Stomach (tissue), 4 donors: ENCODE results near the gene POLA1.

Source experiments
- POLR2A ChIP-seq, 4 donors: fragments of 450-650 bp; IDR thresholded peaks; one replicate each; pipeline ENCODE4 v1.6.1; 2016; ENCODE audit warnings: antibody characterized with exemption in 4 of 4, control low read depth in 2 of 4, mild to moderate bottlenecking in 1 of 4, moderate library complexity in 1 of 4
- POLR2AphosphoS5 ChIP-seq, 3 donors: sonication (generic); formaldehyde crosslinking; IDR thresholded peaks; one replicate each; pipeline ENCODE4 v1.6.1; 2016; ENCODE audit warnings: antibody characterized with exemption in 3 of 3
- TF ChIP-seq, protein P1 (sequence below), 7 experiments: fragments of 450-650 bp in 4 of 7; fragments of 200-600 bp in 3 of 7; sonication (generic) in 3 of 7; IDR thresholded peaks; one replicate each; pipeline ENCODE4 v1.5.1; 2016 to 2019; ENCODE audit warnings: antibody characterized with exemption in 7 of 7, control low read depth in 2 of 7, mild to moderate bottlenecking in 1 of 7

DNA sequence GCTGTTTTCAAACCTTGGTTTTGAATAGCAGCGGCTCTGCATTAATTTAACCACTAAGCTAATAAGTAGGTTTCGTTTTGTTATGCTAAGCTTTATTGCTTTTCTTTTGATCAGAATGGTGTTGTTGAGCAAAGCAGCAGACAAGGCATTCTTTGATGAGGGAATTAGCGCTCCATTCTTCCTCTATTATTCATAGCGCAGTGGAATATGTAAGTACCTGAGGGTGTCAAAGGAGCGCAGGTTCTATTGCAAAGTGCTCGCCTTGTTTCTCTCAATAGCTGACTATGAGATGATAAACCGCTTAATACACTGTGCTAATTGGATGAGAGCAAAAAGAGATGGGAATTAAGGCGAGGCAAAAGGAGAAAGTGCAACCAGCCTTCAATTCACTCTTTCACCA lies 305.8 kb downstream of the POLA1 start:
- TF ChIP-seq, protein P1, sequence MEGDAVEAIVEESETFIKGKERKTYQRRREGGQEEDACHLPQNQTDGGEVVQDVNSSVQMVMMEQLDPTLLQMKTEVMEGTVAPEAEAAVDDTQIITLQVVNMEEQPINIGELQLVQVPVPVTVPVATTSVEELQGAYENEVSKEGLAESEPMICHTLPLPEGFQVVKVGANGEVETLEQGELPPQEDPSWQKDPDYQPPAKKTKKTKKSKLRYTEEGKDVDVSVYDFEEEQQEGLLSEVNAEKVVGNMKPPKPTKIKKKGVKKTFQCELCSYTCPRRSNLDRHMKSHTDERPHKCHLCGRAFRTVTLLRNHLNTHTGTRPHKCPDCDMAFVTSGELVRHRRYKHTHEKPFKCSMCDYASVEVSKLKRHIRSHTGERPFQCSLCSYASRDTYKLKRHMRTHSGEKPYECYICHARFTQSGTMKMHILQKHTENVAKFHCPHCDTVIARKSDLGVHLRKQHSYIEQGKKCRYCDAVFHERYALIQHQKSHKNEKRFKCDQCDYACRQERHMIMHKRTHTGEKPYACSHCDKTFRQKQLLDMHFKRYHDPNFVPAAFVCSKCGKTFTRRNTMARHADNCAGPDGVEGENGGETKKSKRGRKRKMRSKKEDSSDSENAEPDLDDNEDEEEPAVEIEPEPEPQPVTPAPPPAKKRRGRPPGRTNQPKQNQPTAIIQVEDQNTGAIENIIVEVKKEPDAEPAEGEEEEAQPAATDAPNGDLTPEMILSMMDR (IDR thresholded peaks at IDR 0.05): no peak
- no peak for TF ChIP-seq POLR2A (IDR thresholded peaks at IDR 0.05)
- TF ChIP-seq POLR2AphosphoS5 (IDR thresholded peaks at IDR 0.05): no peak
